ENCODE measurements around the gene PIAS4. TPM values are rescaled to one million over a fixed set of nuclear protein-coding genes. Genes with fewer than 3 reads are reported as not detected.

PIAS4 gene
- total and polyA plus RNA-seq, 2 of the 13 experiments (the other 11 are each of a cell fraction or from before 2014, with no cell fraction given): 9.0 to 20.1 TPM

- TF ChIP-seq STAT6 (CRISPR knock-in tag; IDR thresholded peaks at IDR 0.05; ENCODE audit: borderline replicate concordance) (0 out of 2 replicates have a peak, but pooled peaks have one; percentile 71), TBL1XR1 (IDR thresholded peaks at IDR 0.05; ENCODE audit: borderline replicate concordance, low read length, partially characterized antibody) (peak; percentile 72), ZNF431 (CRISPR knock-in tag; IDR thresholded peaks at IDR 0.05; ENCODE audit: borderline replicate concordance, low read depth) (peak; percentile 51; the same call in 1 of the 2 replicates), ZNF567 (CRISPR knock-in tag; IDR thresholded peaks at IDR 0.05; ENCODE audit: borderline replicate concordance) (peak; percentile 94; the same call in 1 of the 2 replicates), ZBTB1 (CRISPR knock-in tag; IDR thresholded peaks at IDR 0.05; ENCODE audit: borderline replicate concordance) (no peak), ZSCAN30 (CRISPR knock-in tag; IDR thresholded peaks at IDR 0.05) (0 out of 2 replicates have a peak, but pooled peaks have one; percentile 29), ZBTB7B (CRISPR knock-in tag; IDR thresholded peaks at IDR 0.05) (no peak; the same call in 1 of the 2 replicates), JARID2 (CRISPR knock-in tag; IDR thresholded peaks at IDR 0.05; ENCODE audit: insufficient replicate concordance) (no peak), NR2F2 (IDR thresholded peaks at IDR 0.05; ENCODE audit: borderline replicate concordance, low read depth) (peak; percentile 37; the same call in 1 of the 2 replicates), SRY (CRISPR knock-in tag; IDR thresholded peaks at IDR 0.05) (peak; percentile 96; the same call in 1 of the 2 replicates), MAF1 (CRISPR knock-in tag; IDR thresholded peaks at IDR 0.05; ENCODE audit: borderline replicate concordance) (0 out of 2 replicates have a peak, but pooled peaks have one; percentile 79), ZNF432 (CRISPR knock-in tag; IDR thresholded peaks at IDR 0.05; ENCODE audit: borderline replicate concordance) (no peak), KAT8 (CRISPR knock-in tag; IDR thresholded peaks at IDR 0.05) (peak; percentile 83), FOXK1 (CRISPR knock-in tag; IDR thresholded peaks at IDR 0.05; ENCODE audit: borderline replicate concordance, low read depth) (peak; percentile 68; the same call in 1 of the 2 replicates), DNMT1 (CRISPR knock-in tag; IDR thresholded peaks at IDR 0.05) (no peak), CENPBD1 (CRISPR knock-in tag; IDR thresholded peaks at IDR 0.05; ENCODE audit: borderline replicate concordance, low read depth) (no peak), PHF5A (CRISPR knock-in tag; IDR thresholded peaks at IDR 0.05; ENCODE audit: low read depth, unreplicated experiment) (peak; percentile 82), KLF13 (CRISPR knock-in tag; IDR thresholded peaks at IDR 0.05) (0 out of 2 replicates have a peak, but pooled peaks have one; percentile 33), ATF7 (IDR thresholded peaks at IDR 0.05) (peak; percentile 90), ATF7 (CRISPR knock-in tag; IDR thresholded peaks at IDR 0.05) (peak; percentile 98), ZSCAN22 (CRISPR knock-in tag; IDR thresholded peaks at IDR 0.05) (no peak), ZNF619 (CRISPR knock-in tag; IDR thresholded peaks at IDR 0.05) (peak; percentile 96), POLR2AphosphoS5 (IDR thresholded peaks at IDR 0.05; ENCODE audit: low read depth, low read length) (peak; percentile 100), MLLT10 (CRISPR knock-in tag; IDR thresholded peaks at IDR 0.05) (no peak), KMT2B (CRISPR knock-in tag; IDR thresholded peaks at IDR 0.05) (peak; percentile 81)
- TF ChIP-seq, protein P1, sequence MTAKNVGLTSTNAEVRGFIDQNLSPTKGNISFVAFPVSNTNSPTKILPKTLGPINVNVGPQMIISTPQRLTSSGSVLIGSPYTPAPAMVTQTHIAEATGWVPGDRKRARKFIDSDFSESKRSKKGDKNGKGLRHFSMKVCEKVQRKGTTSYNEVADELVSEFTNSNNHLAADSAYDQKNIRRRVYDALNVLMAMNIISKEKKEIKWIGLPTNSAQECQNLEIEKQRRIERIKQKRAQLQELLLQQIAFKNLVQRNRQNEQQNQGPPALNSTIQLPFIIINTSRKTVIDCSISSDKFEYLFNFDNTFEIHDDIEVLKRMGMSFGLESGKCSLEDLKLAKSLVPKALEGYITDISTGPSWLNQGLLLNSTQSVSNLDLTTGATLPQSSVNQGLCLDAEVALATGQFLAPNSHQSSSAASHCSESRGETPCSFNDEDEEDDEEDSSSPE (CRISPR knock-in tag; IDR thresholded peaks at IDR 0.05): peak; percentile 36
- TF ChIP-seq, protein P2, sequence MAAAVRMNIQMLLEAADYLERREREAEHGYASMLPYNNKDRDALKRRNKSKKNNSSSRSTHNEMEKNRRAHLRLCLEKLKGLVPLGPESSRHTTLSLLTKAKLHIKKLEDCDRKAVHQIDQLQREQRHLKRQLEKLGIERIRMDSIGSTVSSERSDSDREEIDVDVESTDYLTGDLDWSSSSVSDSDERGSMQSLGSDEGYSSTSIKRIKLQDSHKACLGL (CRISPR knock-in tag; IDR thresholded peaks at IDR 0.05): peak; percentile 64; the same call in 1 of the 2 replicates
Observed at GRCh38 chr19:3984908-3985642, 22.5 kb upstream of the PIAS4 start, which contains the start of gene EEF2 (continued).

Measured in HepG2 (cell line).